B cell (primary cell): ENCODE results near the gene COG3.

Experiments used
- CTCF ChIP-seq: fragments of 200-600 bp; IDR thresholded peaks from one replicate; pipeline ENCODE4 v1.8.0; 2022; ENCODE audit warnings: antibody characterized with exemption, mild to moderate bottlenecking
- EZH2 ChIP-seq: IDR thresholded peaks from 2 replicates; pipeline ENCODE4 v1.6.1; 2012; ENCODE audit warnings: borderline replicate concordance, low read depth, mild to moderate bottlenecking, moderate library complexity, low read length; ENCODE audit not compliant: insufficient read depth, poor library complexity, severe bottlenecking

GRCh38 chr13:45510672-45511071, 45.9 kb downstream of the COG3 start:
- TF ChIP-seq EZH2 = no peak
- no peak for TF ChIP-seq CTCF
